Activated T-cell treated with anti-CD3 and anti-CD28 coated beads, Interleukin-2, amount 50 U/mL, for 72 hours (primary cell): ENCODE results near the gene TMC1. TPM values are rescaled to one million over a fixed set of nuclear protein-coding genes. Genes with fewer than 3 reads are reported as not detected.

ENCODE experiments used
- ATAC-seq, 2 donors: fragments of 150-1000 bp; cut with Tn5 transposase; replicated peaks in 1 of 2; 2 replicates each; pipeline ENCODE4 v1.10.0; 2021; ENCODE audit warnings: moderate library complexity in 2 of 2, mild to moderate bottlenecking in 1 of 2
- DNase-seq, 2 donors: peaks; one replicate each; pipeline ENCODE4 v3.0.0; 2021 to 2022; ENCODE audit warnings: mixed read lengths in 1 of 2
- H3K27ac Mint-ChIP-seq: one replicate; pipeline ENCODE4 v1.8.0; 2022; ENCODE audit warnings: mild to moderate bottlenecking, moderate library complexity, mixed read lengths
- H3K27me3 Mint-ChIP-seq: one replicate; pipeline ENCODE4 v1.8.0; 2022; ENCODE audit warnings: low read depth, mixed read lengths
- H3K36me3 Mint-ChIP-seq, 2 donors: one replicate each; pipeline ENCODE4 v1.8.0; 2022; ENCODE audit warnings: mixed read lengths in 2 of 2, mild to moderate bottlenecking in 1 of 2; ENCODE audit not compliant: insufficient read depth in 2 of 2
- H3K4me1 Mint-ChIP-seq: one replicate; pipeline ENCODE4 v1.8.0; 2022; ENCODE audit warnings: low read depth, mixed read lengths
- H3K4me3 Mint-ChIP-seq, 2 donors: one replicate each; pipeline ENCODE4 v1.8.0; 2022; ENCODE audit warnings: mild to moderate bottlenecking in 2 of 2, mixed read lengths in 2 of 2, moderate library complexity in 2 of 2
- H3K9me3 Mint-ChIP-seq, 2 donors: one replicate each; pipeline ENCODE4 v1.8.0; 2022; ENCODE audit warnings: mixed read lengths in 2 of 2
- total RNA-seq, 2 donors: library from RNA; stranded (reverse); gene quantifications; one replicate each; pipeline ENCODE4 v1.2.3, GENCODE V29; 2022

The TMC1 gene
- total RNA-seq, 2 donors from 2014 or later = 0.43 TPM; not detected in 1

- Mint-ChIP-seq H3K4me3 (no peak overlapping the region), H3K4me1 (no peaks in the 10 kb centered on the region), H3K27ac (no peak overlapping the region), H3K36me3 (no peaks in the 10 kb centered on the region), H3K27me3 (no peaks in the 10 kb centered on the region), H3K9me3 (no peaks in the 10 kb centered on the region)
- DNase-seq (no peak), ATAC-seq (no peak)
These were observed 360.8 kb downstream of the TMC1 start for GRCh38 chr9:72882117-72882775.

GRCh38 chr9:72883875-72884274, 362.5 kb downstream of the TMC1 start:
- Mint-ChIP-seq H3K4me1 (no peaks in the 10 kb centered on the region), H3K27ac (no peak overlapping the region), H3K4me3 (no peak overlapping the region), H3K36me3 (no peaks in the 10 kb centered on the region), H3K9me3 (no peaks in the 10 kb centered on the region), H3K27me3 (no peaks in the 10 kb centered on the region)
- no peak for DNase-seq
- ATAC-seq = no peak

GRCh38 chr9:72884508-72884907, 363.1 kb downstream of the TMC1 start:
- Mint-ChIP-seq H3K27ac (no peak overlapping the region), H3K36me3 (no peaks in the 10 kb centered on the region), H3K9me3 (no peaks in the 10 kb centered on the region), H3K4me3 (no peak overlapping the region), H3K27me3 (peaks cover 2% of the 10 kb centered on the region), H3K4me1 (no peaks in the 10 kb centered on the region)
- DNase-seq (no peak), ATAC-seq (no peak)

Other genes starting within 250 kb of the TMC1 start
- 100 to 1,000 TPM; 116 to 117 TPM for gene ZFAND5, start 156.4 kb upstream of the TMC1 start, total RNA-seq